RWPE1 (cell line): ENCODE data around the gene SCOC.
"Not testable (repeated sequence)": the region's sequence is repeated elsewhere in the genome, so short reads cannot be mapped to it uniquely, and the experiment has no call there.

Experiments
- CTCF ChIA-PET: fragments of 350-600 bp; sonication (Branson Sonifier 250); formaldehyde crosslinking; extraction: SDS; loops from one replicate; lab custom pipeline; 2021; lab: Yijun Ruan, JAX
- POLR2A ChIA-PET: fragments of 400-600 bp; formaldehyde crosslinking; extraction: SDS; loops from one replicate; lab custom pipeline; 2020; ENCODE audit warnings: antibody characterized with exemption; ENCODE audit not compliant: low non-redundant PET; lab: Yijun Ruan, JAX
- DNase-seq: peaks from one replicate; pipeline ENCODE4 v3.0.0; 2012; ENCODE audit warnings: low spot score
- H3K27ac ChIP-seq: fragments of 450-650 bp; 2 replicates; pipeline ENCODE4 v1.5.1; 2017
- TF ChIP-seq, protein P1 (sequence below): fragments of 450-650 bp; conservative IDR thresholded peaks from 2 replicates; pipeline ENCODE4 v1.5.1; 2017; ENCODE audit warnings: low read depth, mild to moderate bottlenecking

The SCOC gene

DNA sequence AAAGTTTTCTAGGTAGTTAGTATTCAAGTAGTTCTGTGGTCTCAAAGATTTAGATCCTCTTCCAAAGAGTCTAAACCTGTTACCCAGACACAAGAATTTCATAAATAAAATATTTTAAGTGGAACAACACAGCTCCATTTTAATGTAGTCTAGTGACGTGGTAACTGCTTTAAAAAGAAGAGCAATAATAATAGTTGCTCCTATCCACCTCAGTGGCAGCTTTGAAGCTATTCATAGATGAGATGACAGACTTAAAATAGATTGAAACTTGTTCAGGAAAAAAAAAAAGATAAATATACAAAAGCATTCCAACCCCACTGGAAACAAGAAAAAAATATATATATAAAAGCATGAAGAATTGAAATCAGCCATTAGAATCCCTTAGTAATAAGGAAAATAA, 14.6 kb downstream of the SCOC start:
- no peak overlapping the region for H3K27ac ChIP-seq
- DNase-seq: no peak
- TF ChIP-seq, protein P1, sequence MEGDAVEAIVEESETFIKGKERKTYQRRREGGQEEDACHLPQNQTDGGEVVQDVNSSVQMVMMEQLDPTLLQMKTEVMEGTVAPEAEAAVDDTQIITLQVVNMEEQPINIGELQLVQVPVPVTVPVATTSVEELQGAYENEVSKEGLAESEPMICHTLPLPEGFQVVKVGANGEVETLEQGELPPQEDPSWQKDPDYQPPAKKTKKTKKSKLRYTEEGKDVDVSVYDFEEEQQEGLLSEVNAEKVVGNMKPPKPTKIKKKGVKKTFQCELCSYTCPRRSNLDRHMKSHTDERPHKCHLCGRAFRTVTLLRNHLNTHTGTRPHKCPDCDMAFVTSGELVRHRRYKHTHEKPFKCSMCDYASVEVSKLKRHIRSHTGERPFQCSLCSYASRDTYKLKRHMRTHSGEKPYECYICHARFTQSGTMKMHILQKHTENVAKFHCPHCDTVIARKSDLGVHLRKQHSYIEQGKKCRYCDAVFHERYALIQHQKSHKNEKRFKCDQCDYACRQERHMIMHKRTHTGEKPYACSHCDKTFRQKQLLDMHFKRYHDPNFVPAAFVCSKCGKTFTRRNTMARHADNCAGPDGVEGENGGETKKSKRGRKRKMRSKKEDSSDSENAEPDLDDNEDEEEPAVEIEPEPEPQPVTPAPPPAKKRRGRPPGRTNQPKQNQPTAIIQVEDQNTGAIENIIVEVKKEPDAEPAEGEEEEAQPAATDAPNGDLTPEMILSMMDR: no peak
- ChIA-PET POLR2A (no interaction called here), CTCF (interaction anchor here (0.6 to 0.7 kb wide), 2 partner anchors 249 to 1394 kb away, joined by 3 to 5 read pairs; no protein-coding TSS in a partner anchor)

DNA sequence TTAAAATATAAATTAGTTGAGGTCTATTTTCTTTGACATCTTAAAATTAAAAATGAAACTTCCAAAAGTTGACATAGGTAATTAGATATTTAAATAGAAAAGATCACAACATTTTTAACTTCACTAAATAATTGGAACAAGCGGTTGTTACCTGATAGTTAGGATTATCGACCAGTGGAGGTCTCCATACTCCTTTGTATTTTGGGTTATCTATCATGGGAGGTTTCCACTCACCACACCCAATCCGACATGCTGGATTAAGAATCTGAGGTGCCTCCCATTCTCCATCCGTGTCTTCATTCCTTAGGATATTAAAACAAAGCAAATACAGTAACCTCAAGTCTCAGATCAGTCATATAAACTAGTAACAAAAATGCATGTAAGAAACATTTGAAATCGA, 22.2 kb downstream of the SCOC start:
- CTCF ChIA-PET: no interaction called here
- DNase-seq: peak; percentile 3
- TF ChIP-seq, protein P1: no peak
- POLR2A ChIA-PET: no interaction called here
- H3K27ac ChIP-seq: no peak overlapping the region

DNA sequence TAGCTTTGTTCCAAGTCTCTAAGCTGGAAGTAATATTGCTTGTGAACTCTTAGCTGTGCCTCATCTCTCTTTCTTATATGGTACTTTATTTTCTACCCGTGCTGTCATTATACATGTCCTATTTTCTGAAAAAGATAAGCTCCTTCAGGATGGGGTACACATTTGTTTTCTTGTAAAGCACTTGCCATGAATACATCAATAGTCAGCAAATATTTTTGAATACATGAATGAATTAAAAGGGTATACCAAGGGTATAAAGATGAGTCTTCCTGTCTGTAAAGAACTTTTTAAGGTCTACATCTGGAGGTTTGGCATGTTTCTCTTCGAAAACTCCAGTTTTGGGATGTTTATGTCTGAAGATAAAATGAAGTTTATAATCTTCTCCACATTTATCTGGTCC, 26.7 kb downstream of the SCOC start:
- ChIA-PET CTCF (interaction anchor here (0.5 kb wide), 1 partner anchor 1361 kb away, joined by 4 read pairs; no protein-coding TSS in a partner anchor), POLR2A (no interaction called here)
- no peak overlapping the region for H3K27ac ChIP-seq
- DNase-seq: no peak
- TF ChIP-seq, protein P1: no peak

DNA sequence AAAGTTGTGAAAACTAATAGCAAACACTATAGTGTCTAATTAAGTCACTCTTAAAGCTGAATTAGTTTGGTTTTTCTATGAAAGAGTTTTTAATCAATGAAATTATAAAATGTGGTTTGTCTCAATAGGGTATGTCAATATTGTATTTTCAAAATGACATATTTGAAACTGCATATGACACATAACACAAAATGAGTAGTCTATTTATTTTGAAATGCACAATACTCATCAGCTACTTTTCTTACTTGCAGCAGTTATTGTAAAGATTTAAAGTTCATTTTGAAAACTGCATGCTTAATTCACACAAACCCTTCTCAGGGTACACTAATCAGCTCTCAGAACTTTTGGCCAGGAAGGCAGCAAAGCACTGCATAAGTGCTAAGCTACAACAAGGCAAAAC, 32.8 kb downstream of the SCOC start:
- TF ChIP-seq, protein P1: no peak
- H3K27ac ChIP-seq: no peak overlapping the region
- no peak for DNase-seq
- ChIA-PET CTCF (interaction anchor here (0.6 kb wide), 1 partner anchor 23 kb away, joined by 6 read pairs; no protein-coding TSS in a partner anchor), POLR2A (no interaction called here)

DNA sequence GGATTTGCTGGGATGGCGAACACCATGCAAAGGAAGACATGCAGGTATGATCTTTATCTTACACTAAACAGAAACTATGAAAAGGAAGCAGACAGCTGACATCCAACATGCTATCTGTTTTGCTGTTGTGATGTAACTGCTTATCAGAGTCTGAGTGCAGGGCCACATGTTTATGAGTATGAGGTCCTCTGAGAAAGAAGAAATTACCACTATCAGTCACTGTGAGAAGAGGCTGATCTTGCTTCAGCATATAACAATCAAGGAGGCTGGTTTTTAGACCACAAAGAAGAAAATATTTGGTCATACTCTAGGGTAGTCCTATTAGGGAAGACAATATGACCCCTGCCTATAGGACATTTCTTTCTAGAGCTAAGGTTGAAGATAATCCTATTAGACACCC, 35.5 kb downstream of the SCOC start:
- CTCF ChIA-PET: no interaction called here
- TF ChIP-seq, protein P1: no peak
- POLR2A ChIA-PET: interaction anchor here (0.6 kb wide), 1 partner anchor 17 kb away, joined by 6 read pairs; no protein-coding TSS in a partner anchor
- DNase-seq: no peak
- no peak overlapping the region for H3K27ac ChIP-seq

DNA sequence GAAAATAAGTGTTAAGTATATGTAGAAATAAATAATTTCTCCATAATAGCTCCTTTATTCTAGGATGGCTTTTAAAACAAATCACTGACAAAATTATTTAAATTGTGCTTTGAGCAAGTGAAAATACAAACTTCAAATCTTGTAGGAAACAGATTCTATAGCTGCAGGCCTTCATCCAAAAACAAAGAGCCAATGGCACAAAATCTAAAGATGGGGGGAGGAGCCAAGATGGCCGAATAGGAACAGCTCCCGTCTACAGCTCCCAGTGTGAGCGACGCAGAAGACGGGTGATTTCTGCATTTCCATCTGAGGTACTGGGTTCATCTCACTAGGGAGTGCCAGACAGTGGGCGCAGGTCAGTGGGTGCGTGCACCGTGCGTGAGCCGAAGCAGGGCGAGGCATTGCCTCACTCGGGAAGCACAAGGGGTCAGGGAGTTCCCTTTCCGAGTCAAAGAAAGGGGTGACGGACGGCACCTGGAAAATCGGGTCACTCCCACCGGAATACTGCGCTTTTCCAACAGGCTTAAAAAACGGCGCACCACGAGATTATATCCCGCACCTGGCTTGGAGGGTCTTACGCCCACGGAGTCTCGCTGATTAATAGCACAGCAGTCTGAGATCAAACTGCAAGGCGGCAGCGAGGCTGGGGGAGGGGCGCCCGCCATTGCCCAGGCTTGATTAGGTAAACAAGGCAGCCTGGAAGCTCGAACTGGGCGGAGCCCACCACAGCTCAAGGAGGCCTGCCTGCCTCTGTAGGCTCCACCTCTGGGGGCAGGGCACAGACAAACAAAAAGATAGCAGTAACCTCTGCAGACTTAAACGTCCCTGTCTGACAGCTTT, 39.9 kb downstream of the SCOC start:
- POLR2A ChIA-PET, H3K27ac ChIP-seq, DNase-seq: not testable (repeated sequence)
- CTCF ChIA-PET: interaction anchor here (0.6 to 1.2 kb wide), 2 partner anchors 14 to 676 kb away, joined by 3 to 4 read pairs; partner anchors contain the start of gene CLGN

DNA sequence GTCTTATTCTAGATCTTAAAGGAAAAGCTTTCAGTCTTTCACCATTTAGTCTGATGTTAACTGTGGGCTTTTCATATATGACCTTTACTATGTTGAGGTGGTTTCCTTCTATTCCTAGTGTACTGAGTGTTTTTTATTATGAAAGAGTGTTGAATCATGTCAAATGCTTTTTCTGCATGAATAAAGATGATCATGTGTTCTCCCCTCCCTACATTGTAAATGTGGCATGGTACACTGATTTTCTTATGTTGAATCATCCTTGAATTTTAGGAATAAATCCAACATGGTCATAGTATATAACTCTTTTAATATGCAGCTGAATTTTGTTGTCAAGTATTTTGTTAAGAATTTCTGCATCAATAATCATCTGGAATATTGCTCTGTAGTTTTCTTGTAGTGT, 49.7 kb downstream of the SCOC start:
- DNase-seq: no peak
- POLR2A ChIA-PET: no interaction called here
- CTCF ChIA-PET: no interaction called here
- H3K27ac ChIP-seq: no peak overlapping the region
- TF ChIP-seq, protein P1: no peak
